GM21381 (cell line): Measurements from ENCODE around the gene SON.

Experiments
- ATAC-seq: cut with Tn5 transposase; IDR thresholded peaks from one replicate; pipeline ENCODE4 v1.9.1; 2021; ENCODE audit warnings: mild to moderate bottlenecking, moderate library complexity; ENCODE audit not compliant: unreplicated experiment

SON gene

GRCh38 chr21:33541756-33542639 lies 840 bp upstream of the SON start, which contains the start of gene GART:
Gene GART, minus strand, starts transcription at chr21:33542117. Its CDS starts 2,802 bp downstream, at chr21:33539315.
- ATAC-seq = peak; percentile 50

- ATAC-seq = peak; percentile 20
Measured at GRCh38 chr21:33543505-33544129, 779 bp downstream of the SON start.

GRCh38 chr21:33544451-33545195 lies 1.8 kb downstream of the SON start:
- ATAC-seq = no peak

DNA sequence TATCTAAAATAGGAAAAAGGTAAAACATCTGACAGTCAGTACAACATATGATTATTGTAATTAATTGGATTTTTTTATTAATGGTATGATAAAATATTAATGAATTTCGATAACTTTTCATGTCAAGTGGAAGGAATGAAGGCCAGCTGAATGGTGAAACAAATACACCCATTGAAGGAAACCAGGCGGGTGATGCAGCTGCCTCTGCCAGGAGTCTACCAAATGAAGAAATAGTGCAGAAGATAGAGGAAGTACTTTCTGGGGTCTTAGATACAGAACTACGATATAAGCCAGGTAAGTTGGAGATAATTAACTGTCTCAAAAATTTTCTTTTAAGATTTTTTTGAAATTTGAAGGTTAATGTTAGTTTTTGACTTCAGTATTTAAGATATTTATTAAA lies 3.2 kb downstream of the SON start:
- no peak for ATAC-seq

- no peak for ATAC-seq
Measured at GRCh38 chr21:33549848-33550771, 7.3 kb downstream of the SON start.

GRCh38 chr21:33550772-33551660 lies 8.2 kb downstream of the SON start:
- no peak for ATAC-seq

- no peak for ATAC-seq
Measured at GRCh38 chr21:33551664-33552063, 8.8 kb downstream of the SON start.

DNA sequence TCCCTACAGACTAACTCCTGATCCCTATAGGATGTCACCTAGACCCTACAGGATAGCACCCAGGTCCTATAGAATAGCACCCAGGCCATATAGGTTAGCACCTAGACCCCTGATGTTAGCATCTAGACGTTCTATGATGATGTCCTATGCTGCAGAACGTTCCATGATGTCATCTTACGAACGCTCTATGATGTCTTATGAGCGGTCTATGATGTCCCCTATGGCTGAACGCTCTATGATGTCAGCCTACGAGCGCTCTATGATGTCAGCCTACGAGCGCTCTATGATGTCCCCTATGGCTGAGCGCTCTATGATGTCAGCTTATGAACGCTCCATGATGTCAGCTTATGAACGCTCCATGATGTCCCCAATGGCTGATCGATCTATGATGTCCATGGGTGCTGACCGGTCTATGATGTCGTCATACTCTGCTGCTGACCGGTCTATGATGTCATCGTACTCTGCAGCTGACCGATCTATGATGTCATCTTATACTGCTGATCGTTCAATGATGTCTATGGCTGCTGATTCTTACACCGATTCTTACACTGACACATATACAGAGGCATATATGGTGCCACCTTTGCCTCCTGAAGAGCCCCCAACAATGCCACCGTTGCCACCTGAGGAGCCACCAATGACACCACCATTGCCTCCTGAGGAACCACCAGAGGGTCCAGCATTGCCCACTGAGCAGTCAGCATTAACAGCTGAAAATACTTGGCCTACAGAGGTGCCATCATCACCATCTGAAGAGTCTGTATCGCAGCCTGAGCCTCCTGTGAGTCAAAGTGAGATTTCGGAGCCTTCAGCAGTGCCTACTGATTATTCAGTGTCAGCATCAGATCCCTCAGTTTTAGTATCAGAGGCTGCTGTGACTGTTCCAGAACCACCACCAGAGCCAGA lies 9.5 kb downstream of the SON start:
- no peak for ATAC-seq

- no peak for ATAC-seq
Measured at GRCh38 chr21:33552999-33553598, 10.3 kb downstream of the SON start.

- no peak for ATAC-seq
Measured at GRCh38 chr21:33554236-33554981, 11.6 kb downstream of the SON start.

- ATAC-seq = no peak
Measured at GRCh38 chr21:33554982-33555344, 12.1 kb downstream of the SON start.

GRCh38 chr21:33557447-33557846 lies 14.6 kb downstream of the SON start:
- ATAC-seq = no peak

DNA sequence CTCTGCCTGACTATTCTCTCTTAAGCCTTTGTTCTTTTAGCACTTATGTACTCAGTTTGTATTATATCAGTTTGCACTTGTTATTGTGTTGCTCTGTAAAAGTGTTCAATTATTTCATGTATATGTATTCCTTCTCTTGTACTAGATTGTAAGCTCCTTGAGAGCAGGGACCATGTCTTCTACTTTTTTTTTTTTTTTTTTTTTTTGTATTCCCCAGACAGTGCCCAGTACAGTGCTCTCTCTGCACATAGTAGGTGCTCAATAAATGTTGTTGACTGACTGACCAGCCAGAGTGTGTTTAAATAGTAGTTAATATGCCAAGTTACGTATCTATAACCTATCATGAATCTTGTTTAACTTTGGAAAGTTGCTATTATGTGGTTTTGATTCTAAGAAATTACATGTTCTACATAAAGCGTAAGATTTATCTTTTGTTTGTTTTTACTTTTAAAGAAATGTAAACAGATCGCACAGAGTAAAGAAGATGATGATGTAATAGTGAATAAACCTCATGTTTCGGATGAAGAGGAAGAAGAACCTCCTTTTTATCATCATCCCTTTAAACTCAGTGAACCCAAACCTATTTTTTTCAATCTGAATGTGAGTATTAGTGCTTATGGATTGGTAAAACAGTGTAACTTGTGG lies 16.1 kb downstream of the SON start:
- no peak for ATAC-seq

DNA sequence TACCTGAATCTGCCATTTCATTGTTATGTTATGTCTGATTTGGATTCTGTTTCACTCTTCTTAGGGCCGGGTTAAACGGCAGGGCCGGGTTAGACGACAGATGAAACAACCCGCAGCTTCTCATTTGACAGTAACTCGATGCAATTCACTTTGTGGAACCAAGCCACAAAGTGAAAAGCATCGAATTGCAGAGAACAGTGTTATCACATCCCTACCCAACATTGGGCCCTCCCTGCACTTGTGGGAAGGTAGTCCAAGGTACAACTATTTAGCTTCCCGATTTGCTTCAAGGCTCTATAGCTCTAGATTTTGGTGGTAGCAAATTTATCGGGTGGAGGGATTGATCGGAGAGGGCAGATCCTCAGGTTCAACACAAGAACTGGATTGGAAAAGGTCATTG lies 17.0 kb downstream of the SON start:
- no peak for ATAC-seq

DNA sequence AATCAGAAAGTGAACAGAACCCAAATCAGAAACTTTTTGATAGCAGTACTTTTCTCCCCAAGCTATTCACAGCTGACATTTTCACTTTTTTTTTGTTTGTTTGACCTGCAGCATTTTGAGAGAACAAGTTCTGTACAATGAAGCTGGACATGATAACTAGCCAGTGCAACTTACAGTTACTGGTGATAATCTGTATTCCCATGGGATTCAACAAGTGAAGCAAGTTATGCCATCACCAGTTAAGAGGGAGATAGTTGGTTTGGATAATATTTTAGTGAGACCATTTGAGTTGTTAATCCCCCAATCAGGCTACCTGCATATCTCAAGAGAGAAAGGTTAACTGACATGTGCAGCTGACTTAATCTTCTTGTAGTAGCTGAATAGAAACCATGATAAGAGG lies 18.1 kb downstream of the SON start:
- ATAC-seq = no peak

GRCh38 chr21:33561373-33561772 lies 18.5 kb downstream of the SON start:
- no peak for ATAC-seq

DNA sequence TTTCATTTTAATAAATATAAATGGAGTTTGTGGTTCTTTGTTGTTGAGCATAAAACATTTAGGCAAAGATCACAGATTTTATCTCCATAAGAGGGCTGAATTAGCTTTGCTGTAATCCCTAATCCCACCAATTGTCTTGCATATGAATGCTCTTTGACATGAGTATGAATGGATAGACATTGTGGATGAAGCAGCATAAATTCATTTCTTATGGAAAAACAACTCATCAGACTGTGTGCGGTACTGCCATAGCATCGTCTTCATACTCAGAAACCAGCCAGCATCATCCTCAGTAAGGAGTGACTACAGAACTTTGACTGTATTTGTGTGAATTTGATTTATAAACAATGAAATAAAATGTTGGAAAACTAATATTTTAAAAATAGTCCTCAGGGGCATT lies 19.6 kb downstream of the SON start:
- no peak for ATAC-seq
